Measurements from ENCODE around the gene ARHGAP1.

- TF ChIP-seq TCF7L2 (IDR thresholded peaks at IDR 0.05; ENCODE audit: low read depth, low read length) (no peak), ATF1 (CRISPR knock-in tag; IDR thresholded peaks at IDR 0.05) (no peak), ATF1 (tag; IDR thresholded peaks at IDR 0.05) (no peak), EGR1 (conservative IDR thresholded peaks at IDR 0.05) (no peak), ZNF316 (IDR thresholded peaks at IDR 0.05) (no peak), TAF1 (IDR thresholded peaks at IDR 0.05; ENCODE audit: control insufficient read depth, extremely low read depth, insufficient read depth, low read length, severe bottlenecking) (no peak), RFX5 (IDR thresholded peaks at IDR 0.05; ENCODE audit: low read depth, low read length) (no peak)
- TF ChIP-seq, protein P1, sequence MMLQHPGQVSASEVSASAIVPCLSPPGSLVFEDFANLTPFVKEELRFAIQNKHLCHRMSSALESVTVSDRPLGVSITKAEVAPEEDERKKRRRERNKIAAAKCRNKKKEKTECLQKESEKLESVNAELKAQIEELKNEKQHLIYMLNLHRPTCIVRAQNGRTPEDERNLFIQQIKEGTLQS (IDR thresholded peaks at IDR 0.05): no peak
- TF ChIP-seq, protein P1 (CRISPR knock-in tag; conservative IDR thresholded peaks at IDR 0.05): no peak
These were observed 37.0 kb downstream of the ARHGAP1 start for GRCh38 chr11:46663277-46663940.
